MCF 10A (cell line): ENCODE data around the gene UQCR10. TPM values are rescaled to one million over a fixed set of nuclear protein-coding genes. Genes with fewer than 3 reads are reported as not detected.

Source experiments
- BruUV-seq: library from RNA; stranded (reverse); fragments of 400-500 nt; replicated peaks from 2 replicates; lab custom pipeline; 2021; lab: Mats Ljungman, UMichigan
- CTCF ChIA-PET: fragments of 300-600 bp; sonication (Branson Sonifier 250); formaldehyde crosslinking; extraction: SDS; loops from one replicate; lab custom pipeline; 2021; ENCODE audit warnings: antibody characterized with exemption, inconsistent platforms; lab: Yijun Ruan, JAX
- POLR2A ChIA-PET: fragments of 300-600, 350-650 bp; sonication (Branson Sonifier 250); formaldehyde crosslinking; extraction: SDS; loops from one replicate; lab custom pipeline; 2020; ENCODE audit warnings: antibody characterized with exemption, inconsistent platforms; lab: Yijun Ruan, JAX
- DNase-seq: peaks from one replicate; pipeline ENCODE4 v3.0.0-alpha.2; 2018; ENCODE audit not compliant: unreplicated experiment
- H3K27ac Mint-ChIP-seq: one replicate; pipeline ENCODE4 v1.8.0; 2022; ENCODE audit warnings: mild to moderate bottlenecking, low read depth, mixed read lengths; ENCODE audit not compliant: unreplicated experiment
- H3K27me3 Mint-ChIP-seq: one replicate; pipeline ENCODE4 v1.8.0; 2022; ENCODE audit warnings: mixed read lengths; ENCODE audit not compliant: insufficient read depth, unreplicated experiment
- H3K36me3 Mint-ChIP-seq: one replicate; pipeline ENCODE4 v1.8.0; 2022; ENCODE audit warnings: mild to moderate bottlenecking, moderate library complexity, mixed read lengths; ENCODE audit not compliant: insufficient read depth, unreplicated experiment
- H3K4me1 Mint-ChIP-seq: one replicate; pipeline ENCODE4 v1.8.0; 2022; ENCODE audit warnings: mixed read lengths; ENCODE audit not compliant: insufficient read depth, unreplicated experiment
- H3K4me3 Mint-ChIP-seq: one replicate; pipeline ENCODE4 v1.8.0; 2022; ENCODE audit warnings: mild to moderate bottlenecking, moderate library complexity, mixed read lengths; ENCODE audit not compliant: unreplicated experiment
- H3K9me3 Mint-ChIP-seq: one replicate; pipeline ENCODE4 v1.8.0; 2022; ENCODE audit warnings: mixed read lengths; ENCODE audit not compliant: unreplicated experiment
- CTCF ChIP-seq: fragments of 200-600 bp; IDR thresholded peaks from one replicate; pipeline ENCODE4 v1.8.0; 2022; ENCODE audit warnings: antibody characterized with exemption, mild to moderate bottlenecking; ENCODE audit not compliant: unreplicated experiment
- intact Hi-C: fragments of 100-400 bp; cut with micrococcal nuclease; formaldehyde crosslinking; loops from 2 replicates; pipeline ENCODE4 v1.14.1; 2022
- total RNA-seq: library from RNA; stranded (reverse); gene quantifications from 2 replicates; pipeline ENCODE4 v1.2.3, GENCODE V29; 2022

The UQCR10 gene
- total RNA-seq, 1 experiment from 2014 or later = 94.7 TPM

- Mint-ChIP-seq H3K27me3 (no peaks in the 10 kb centered on the region), H3K9me3 (no peaks in the 10 kb centered on the region), H3K27ac (no peak overlapping the region), H3K4me3 (no peak overlapping the region), H3K4me1 (no peaks in the 10 kb centered on the region), H3K36me3 (no peaks in the 10 kb centered on the region)
- POLR2A ChIA-PET = interaction anchor here (0.6 kb wide), 1 partner anchor 17 kb away, joined by 3 read pairs; no protein-coding TSS in a partner anchor
- intact Hi-C loops = no loop called here
- no peak for TF ChIP-seq CTCF
- CTCF ChIA-PET = interaction anchor here (1.0 kb wide), 1 partner anchor 250 kb away, joined by 3 read pairs; no protein-coding TSS in a partner anchor
- DNase-seq = no peak
- no TSS peak for BruUV-seq
Measured at GRCh38 chr22:29755889-29756288, 11.3 kb upstream of the UQCR10 start.

GRCh38 chr22:29756341-29756740 is 10.8 kb upstream of the UQCR10 start:
- no TSS peak for BruUV-seq
- CTCF ChIA-PET = no interaction called here
- H3K27ac Mint-ChIP-seq = no peak overlapping the region
- no peaks in the 10 kb centered on the region for H3K36me3 Mint-ChIP-seq
- H3K4me1 Mint-ChIP-seq = no peaks in the 10 kb centered on the region
- no peaks in the 10 kb centered on the region for H3K9me3 Mint-ChIP-seq
- TF ChIP-seq CTCF = no peak
- POLR2A ChIA-PET = interaction anchor here (0.7 kb wide), 1 partner anchor 9 kb away, joined by 3 read pairs; no protein-coding TSS in a partner anchor
- H3K4me3 Mint-ChIP-seq = no peak overlapping the region
- no peaks in the 10 kb centered on the region for H3K27me3 Mint-ChIP-seq
- DNase-seq = no peak
- intact Hi-C loops = no loop called here

- Mint-ChIP-seq H3K9me3 (no peaks in the 10 kb centered on the region), H3K4me1 (no peaks in the 10 kb centered on the region), H3K36me3 (no peaks in the 10 kb centered on the region), H3K27me3 (no peaks in the 10 kb centered on the region), H3K27ac (no peak overlapping the region), H3K4me3 (no peak overlapping the region)
- ChIA-PET CTCF (interaction anchor here (0.8 kb wide), 1 partner anchor 170 kb away, joined by 3 read pairs; no protein-coding TSS in a partner anchor), POLR2A (interaction anchor here (0.6 to 1.0 kb wide), 3 partner anchors 9 to 26 kb away, joined by 3 to 6 read pairs (median 3); partner anchors contain the start of gene ZMAT5)
- intact Hi-C loops = no loop called here
- DNase-seq = no peak
- no TSS peak for BruUV-seq
- no peak for TF ChIP-seq CTCF
Measured at GRCh38 chr22:29757096-29757495, 10.1 kb upstream of the UQCR10 start.

GRCh38 chr22:29758068-29758622 is 9.0 kb upstream of the UQCR10 start:
- intact Hi-C loops = no loop called here
- H3K27ac Mint-ChIP-seq = no peak overlapping the region
- ChIA-PET POLR2A (interaction anchor here (0.9 kb wide), 1 partner anchor 13 kb away, joined by 3 read pairs; no protein-coding TSS in a partner anchor), CTCF (no interaction called here)
- H3K9me3 Mint-ChIP-seq = no peaks in the 10 kb centered on the region
- H3K27me3 Mint-ChIP-seq = no peaks in the 10 kb centered on the region
- BruUV-seq = no TSS peak
- H3K36me3 Mint-ChIP-seq = no peaks in the 10 kb centered on the region
- no peak for TF ChIP-seq CTCF
- no peak for DNase-seq
- no peak overlapping the region for H3K4me3 Mint-ChIP-seq
- H3K4me1 Mint-ChIP-seq = no peaks in the 10 kb centered on the region
